GM19099 (cell line): Measurements from ENCODE around the gene G3BP2.

Source experiments
- POLR2A ChIP-seq: IDR thresholded peaks from 3 replicates; pipeline ENCODE4 v1.6.1; 2011; ENCODE audit warnings: low read depth; ENCODE audit not compliant: insufficient read length; ENCODE audit errors: extremely low read depth

G3BP2 gene

GRCh38 chr4:75660491-75660890, 12.7 kb downstream of the G3BP2 start:
- no peak for TF ChIP-seq POLR2A

GRCh38 chr4:75659512-75660031, 13.6 kb downstream of the G3BP2 start:
- TF ChIP-seq POLR2A: no peak

- TF ChIP-seq POLR2A: no peak
Observed at GRCh38 chr4:75658876-75659275, 14.3 kb downstream of the G3BP2 start.

- no peak for TF ChIP-seq POLR2A
Observed at GRCh38 chr4:75655562-75655961, 17.6 kb downstream of the G3BP2 start.

GRCh38 chr4:75654905-75655304, 18.3 kb downstream of the G3BP2 start:
- no peak for TF ChIP-seq POLR2A

GRCh38 chr4:75653845-75654503, 19.2 kb downstream of the G3BP2 start:
- TF ChIP-seq POLR2A: no peak

- TF ChIP-seq POLR2A: no peak
Observed at GRCh38 chr4:75644095-75644494, 29.1 kb downstream of the G3BP2 start.

- TF ChIP-seq POLR2A: no peak
Observed at GRCh38 chr4:75643651-75644050, 29.6 kb downstream of the G3BP2 start.

- no peak for TF ChIP-seq POLR2A
Observed at GRCh38 chr4:75639124-75639695, 34.0 kb downstream of the G3BP2 start.

- no peak for TF ChIP-seq POLR2A
Observed at GRCh38 chr4:75637827-75638226, 35.4 kb downstream of the G3BP2 start.

- TF ChIP-seq POLR2A: no peak
Observed at GRCh38 chr4:75637176-75637575, 36.0 kb downstream of the G3BP2 start.

GRCh38 chr4:75634951-75635350, 38.3 kb downstream of the G3BP2 start:
- no peak for TF ChIP-seq POLR2A

- no peak for TF ChIP-seq POLR2A
Observed at GRCh38 chr4:75634281-75634680, 38.9 kb downstream of the G3BP2 start.

GRCh38 chr4:75633846-75634245, 39.4 kb downstream of the G3BP2 start:
- no peak for TF ChIP-seq POLR2A

- TF ChIP-seq POLR2A: no peak
Observed at GRCh38 chr4:75630937-75631329, 42.3 kb downstream of the G3BP2 start.

- peak; percentile 40 for TF ChIP-seq POLR2A
Observed at GRCh38 chr4:75630174-75630936, 42.9 kb downstream of the G3BP2 start, which contains the start of gene CDKL2. Gene CDKL2 (minus strand): TSS chr4:75630528. CDS start chr4:75625988, 4,540 bp downstream.
